ENCODE measurements around the gene KNOP1. TPM values are rescaled to one million over a fixed set of nuclear protein-coding genes. Genes with fewer than 3 reads are reported as not detected.
A peak's percentile ranks its signal among the peaks of the same experiment; 100 is the strongest.

The KNOP1 gene
- total and polyA plus RNA-seq, 2 of the 4 experiments (the other 2 are of a cell fraction), result 7.0 to 8.4 TPM

GRCh38 chr16:19703172-19703889 lies 14.7 kb downstream of the KNOP1 start:
- Histone ChIP-seq H3K4me2 (ENCODE audit: low read depth, low read length) (no peak overlapping the region), H2AK9ac (replicated peaks; ENCODE audit: low read depth, low read length, poor library complexity) (no peak overlapping the region), H3K9me3 (ENCODE audit: control insufficient read depth, insufficient read depth, low read length) (no peaks in the 10 kb centered on the region), H4K5ac (ENCODE audit: low read depth, low read length) (no peak overlapping the region), H2AFZ (replicated peaks; ENCODE audit: low read length, poor library complexity) (no peak overlapping the region), H3K4me1 (ENCODE audit: control insufficient read depth, insufficient read depth, low read length) (peaks cover 15% of the 10 kb centered on the region), H3K27me3 (ENCODE audit: control insufficient read depth, insufficient read depth, low read length) (no peaks in the 10 kb centered on the region), H3K9me1 (ENCODE audit: insufficient read depth, low read length) (peaks cover 15% of the 10 kb centered on the region), H3K4ac (ENCODE audit: low read depth, low read length) (peak overlapping the region; percentile 69), H3K14ac (replicated peaks; ENCODE audit: low read depth, low read length) (0 out of 2 replicates have a peak overlapping the region, but pooled peaks have one; percentile 19), H2BK120ac (ENCODE audit: low read depth, low read length) (peak overlapping the region; percentile 58), H3K4me3 (ENCODE audit: insufficient read depth, low read depth, low read length) (no peak overlapping the region), H2BK20ac (ENCODE audit: low read depth, low read length) (peak overlapping the region; percentile 38), H2BK15ac (ENCODE audit: low read depth, low read length) (no peak overlapping the region), H3K36me3 (ENCODE audit: control insufficient read depth, insufficient read depth, low read length) (peaks cover 51% of the 10 kb centered on the region), H3K23ac (ENCODE audit: low read depth, low read length) (0 out of 2 replicates have a peak overlapping the region, but pooled peaks have one; percentile 3), H2AK5ac (ENCODE audit: low read depth, low read length) (peak overlapping the region; percentile 74; the same call in 1 of the 2 replicates), H2BK5ac (ENCODE audit: low read depth, low read length, poor library complexity, severe bottlenecking) (peak overlapping the region; percentile 61), H4K8ac (ENCODE audit: low read depth in 2 of 2, low read length in 2 of 2) (peak overlapping the region in 1 of 2 experiments; percentile 54; a peak in 1 of 4 replicates), H3K56ac (ENCODE audit: extremely low read depth, insufficient read depth, low read length) (no peak overlapping the region), H3K79me1 (ENCODE audit: low read depth in 1 of 2, low read length in 2 of 2) (peaks cover 24 to 57% of the 10 kb centered on the region in 2 experiments), H4K20me1 (ENCODE audit: insufficient read depth, low read length) (no peaks in the 10 kb centered on the region), H3K9ac (ENCODE audit: low read depth, low read length) (no peak overlapping the region), H3K27ac (ENCODE audit: insufficient read depth, low read length) (no peak overlapping the region), H4K91ac (ENCODE audit: insufficient read depth, low read depth, low read length) (peak overlapping the region; percentile 41; the same call in 1 of the 2 replicates), H3K18ac (ENCODE audit: low read depth, low read length) (no peak overlapping the region)
- POLR2A ChIA-PET (ENCODE audit: unreplicated experiment), result interaction anchor here (0.7 kb wide), 1 partner anchor 12 kb away, joined by 8 read pairs; no protein-coding TSS in a partner anchor
- DNase-seq, result no peak
- WGBS, 2 experiments (ENCODE audit: extremely low coverage in 2 of 2, insufficient read length in 1 of 2), result 17% methylated on average over 1 of the region's 6 CpGs; no CpG with 5 or more reads in 1 of the 2 experiments
- dilution Hi-C loops (cut with HindIII; ENCODE audit: low sequenced_read_pairs, unreplicated experiment), result no loop called here
- no TSS peak for BruUV-seq (replicated peaks)
- CTCF ChIA-PET, result interaction anchor here (0.6 kb wide), 2 partner anchors 31 to 160 kb away, joined by 3 read pairs; no protein-coding TSS in a partner anchor
- in situ Hi-C loops (cut with MboI; ENCODE audit: low sequenced_read_pairs), result loop anchor here (25.0 kb wide), 1 partner anchor 591 kb away; the partner anchor contains the start of gene ITPRIPL2
- no peak for ATAC-seq (ENCODE audit: low read depth)
- intact Hi-C loops (cut with micrococcal nuclease), result loop anchor here (5.0 kb wide), 2 partner anchors 146 to 184 kb away; partner anchors contain the start of gene VPS35L
- TF ChIP-seq CEBPB (IDR thresholded peaks at IDR 0.05; ENCODE audit: low read depth, low read length) (no peak), RCOR1 (IDR thresholded peaks at IDR 0.05; ENCODE audit: insufficient replicate concordance, low read length) (no peak), MXI1 (IDR thresholded peaks at IDR 0.05; ENCODE audit: borderline replicate concordance, low read depth, low read length) (no peak), FOS (IDR thresholded peaks at IDR 0.05; ENCODE audit: low read depth, low read length) (no peak), BHLHE40 (IDR thresholded peaks at IDR 0.05; ENCODE audit: low read depth, low read length) (no peak), CHD1 (IDR thresholded peaks at IDR 0.05; ENCODE audit: low read depth, low read length) (no peak), MAZ (IDR thresholded peaks at IDR 0.05; ENCODE audit: borderline replicate concordance, low read depth, low read length) (no peak), SMC3 (IDR thresholded peaks at IDR 0.05; ENCODE audit: low read depth, low read length) (no peak), MAFK (IDR thresholded peaks at IDR 0.05; ENCODE audit: low read depth, low read length) (no peak), POLR2A (IDR thresholded peaks at IDR 0.05; ENCODE audit: low read depth, low read length) (no peak), USF2 (IDR thresholded peaks at IDR 0.05; ENCODE audit: low read depth, low read length) (no peak), CTCF (conservative IDR thresholded peaks at IDR 0.05; ENCODE audit: low read depth, low read length) (no peak), NFE2L2 (IDR thresholded peaks at IDR 0.05; ENCODE audit: low read depth, low read length) (no peak), RFX5 (IDR thresholded peaks at IDR 0.05; ENCODE audit: low read depth, low read length) (no peak)
